ENCODE measurements around the gene SHROOM1.

DNA sequence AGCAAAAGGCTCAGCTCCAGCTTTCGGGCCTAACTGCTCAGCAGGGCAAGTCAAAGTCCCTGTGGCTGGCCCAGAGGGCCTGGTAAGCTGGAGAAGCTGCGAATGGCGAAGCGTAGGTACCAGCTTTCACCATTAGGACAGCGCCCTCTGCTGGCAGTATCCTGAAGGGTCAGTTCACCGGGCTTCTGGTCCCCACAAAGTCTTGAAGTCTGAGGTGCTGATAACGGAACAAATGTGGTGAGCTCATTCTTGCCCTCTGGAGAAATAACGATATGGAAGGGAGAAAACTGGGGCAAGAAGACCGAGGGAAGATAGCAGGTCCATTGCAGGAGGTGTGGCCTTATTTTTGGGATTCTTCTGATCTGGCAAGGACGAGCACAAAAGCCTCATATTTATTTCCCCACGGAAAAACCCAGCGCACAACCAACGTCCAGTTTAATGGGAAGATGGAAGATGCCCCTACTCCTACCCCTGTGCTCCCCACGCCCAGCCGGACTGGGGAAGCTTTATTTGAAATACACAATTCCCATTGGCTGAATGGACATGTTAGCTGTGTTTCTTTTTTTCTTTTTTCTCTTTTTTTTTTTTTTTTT is 10.2 kb downstream of the SHROOM1 start:
- TF ChIP-seq, protein P1, sequence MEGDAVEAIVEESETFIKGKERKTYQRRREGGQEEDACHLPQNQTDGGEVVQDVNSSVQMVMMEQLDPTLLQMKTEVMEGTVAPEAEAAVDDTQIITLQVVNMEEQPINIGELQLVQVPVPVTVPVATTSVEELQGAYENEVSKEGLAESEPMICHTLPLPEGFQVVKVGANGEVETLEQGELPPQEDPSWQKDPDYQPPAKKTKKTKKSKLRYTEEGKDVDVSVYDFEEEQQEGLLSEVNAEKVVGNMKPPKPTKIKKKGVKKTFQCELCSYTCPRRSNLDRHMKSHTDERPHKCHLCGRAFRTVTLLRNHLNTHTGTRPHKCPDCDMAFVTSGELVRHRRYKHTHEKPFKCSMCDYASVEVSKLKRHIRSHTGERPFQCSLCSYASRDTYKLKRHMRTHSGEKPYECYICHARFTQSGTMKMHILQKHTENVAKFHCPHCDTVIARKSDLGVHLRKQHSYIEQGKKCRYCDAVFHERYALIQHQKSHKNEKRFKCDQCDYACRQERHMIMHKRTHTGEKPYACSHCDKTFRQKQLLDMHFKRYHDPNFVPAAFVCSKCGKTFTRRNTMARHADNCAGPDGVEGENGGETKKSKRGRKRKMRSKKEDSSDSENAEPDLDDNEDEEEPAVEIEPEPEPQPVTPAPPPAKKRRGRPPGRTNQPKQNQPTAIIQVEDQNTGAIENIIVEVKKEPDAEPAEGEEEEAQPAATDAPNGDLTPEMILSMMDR (IDR thresholded peaks at IDR 0.05) = peak; percentile 76 to 96 (median 94)
- no peak for TF ChIP-seq POLR2A (IDR thresholded peaks at IDR 0.05)

Data from esophagus squamous epithelium (tissue), 4 donors.